GM18498 (cell line): ENCODE measurements around the gene NID1.
"Not testable (repeated sequence)": the region's sequence is repeated elsewhere in the genome, so short reads cannot be mapped to it uniquely, and the experiment has no call there.

ENCODE experiments used
- ATAC-seq: cut with Tn5 transposase; IDR thresholded peaks from one replicate; pipeline ENCODE4 v1.9.1; 2021; ENCODE audit warnings: mild to moderate bottlenecking, moderate library complexity; ENCODE audit not compliant: unreplicated experiment

NID1 gene

DNA sequence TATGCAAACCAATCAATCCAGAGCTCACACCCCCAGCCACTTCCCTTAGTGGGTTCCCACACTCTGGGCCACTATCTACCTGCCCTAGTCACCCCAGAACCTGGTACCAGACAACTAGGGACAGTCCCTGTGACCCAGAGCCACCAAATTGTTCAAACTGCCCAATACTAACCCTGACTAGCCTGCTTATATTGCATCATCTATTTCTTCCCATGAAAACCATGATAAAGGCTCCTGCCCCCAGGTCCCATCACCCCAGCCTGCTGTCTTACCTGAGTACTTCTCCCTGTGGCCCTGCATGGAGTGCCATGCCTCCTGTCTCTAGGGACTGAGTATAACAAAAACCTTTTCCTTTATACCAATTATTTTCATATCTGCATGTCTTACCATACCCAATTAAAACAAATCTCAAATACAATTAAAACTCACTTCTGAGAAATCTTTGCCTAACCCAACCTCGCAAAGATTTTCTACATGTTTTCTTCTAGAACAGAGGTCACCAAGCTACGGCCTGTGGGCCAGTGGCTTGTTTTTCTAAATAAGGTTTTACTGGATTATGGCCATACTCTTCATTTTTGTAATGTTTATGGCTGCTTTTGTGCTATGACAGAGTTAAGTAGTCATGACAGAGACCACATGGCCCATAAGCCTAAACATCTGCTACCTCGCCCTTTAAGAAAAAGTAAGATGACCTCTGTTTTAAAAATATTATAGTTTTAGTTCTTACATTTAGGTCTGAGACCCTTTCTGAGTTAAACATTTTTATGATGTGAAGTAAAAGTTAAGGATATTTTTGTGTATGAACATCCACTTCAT is 31.0 kb upstream of the NID1 start:
- no peak for ATAC-seq

DNA sequence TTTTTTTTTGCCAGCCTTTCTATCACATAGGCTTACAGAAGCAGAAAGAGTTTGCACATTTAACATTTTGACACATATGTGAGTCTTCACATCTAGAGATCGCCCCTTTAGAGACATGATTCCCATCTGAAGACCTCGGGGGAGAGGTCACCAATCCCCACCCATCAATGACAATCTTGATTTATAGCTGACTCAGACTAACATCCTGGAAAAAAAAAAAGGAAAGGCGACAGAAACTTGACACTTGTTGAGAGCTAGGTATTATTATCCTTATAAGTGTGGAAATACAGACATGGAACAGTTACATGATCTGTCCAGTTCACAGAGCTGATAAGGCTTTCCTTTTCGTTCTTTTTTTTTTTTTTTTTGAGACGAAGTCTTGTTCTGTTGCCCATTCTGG is 28.0 kb upstream of the NID1 start:
- ATAC-seq: no peak

DNA sequence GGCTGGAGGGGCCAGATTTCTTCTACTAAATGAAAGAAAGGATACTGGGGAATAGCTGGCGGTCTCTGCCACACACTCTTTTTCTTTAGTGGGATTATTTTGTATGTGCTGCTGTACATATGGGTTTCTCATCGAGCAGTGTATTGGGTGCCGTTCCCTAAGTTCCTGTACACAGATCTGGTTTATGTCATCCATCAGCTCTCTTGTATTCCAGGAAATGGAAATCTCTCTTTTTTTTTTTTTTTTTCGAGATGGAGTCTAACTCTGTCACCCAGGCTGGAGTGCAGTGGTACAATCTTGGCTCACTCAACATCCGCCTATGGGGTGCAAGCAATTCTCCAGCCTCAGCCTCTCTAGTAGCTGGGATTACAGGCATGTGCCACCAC is 27.0 kb upstream of the NID1 start:
- no peak for ATAC-seq

GRCh38 chr1:236090741-236091147 is 25.9 kb upstream of the NID1 start:
- ATAC-seq: no peak

DNA sequence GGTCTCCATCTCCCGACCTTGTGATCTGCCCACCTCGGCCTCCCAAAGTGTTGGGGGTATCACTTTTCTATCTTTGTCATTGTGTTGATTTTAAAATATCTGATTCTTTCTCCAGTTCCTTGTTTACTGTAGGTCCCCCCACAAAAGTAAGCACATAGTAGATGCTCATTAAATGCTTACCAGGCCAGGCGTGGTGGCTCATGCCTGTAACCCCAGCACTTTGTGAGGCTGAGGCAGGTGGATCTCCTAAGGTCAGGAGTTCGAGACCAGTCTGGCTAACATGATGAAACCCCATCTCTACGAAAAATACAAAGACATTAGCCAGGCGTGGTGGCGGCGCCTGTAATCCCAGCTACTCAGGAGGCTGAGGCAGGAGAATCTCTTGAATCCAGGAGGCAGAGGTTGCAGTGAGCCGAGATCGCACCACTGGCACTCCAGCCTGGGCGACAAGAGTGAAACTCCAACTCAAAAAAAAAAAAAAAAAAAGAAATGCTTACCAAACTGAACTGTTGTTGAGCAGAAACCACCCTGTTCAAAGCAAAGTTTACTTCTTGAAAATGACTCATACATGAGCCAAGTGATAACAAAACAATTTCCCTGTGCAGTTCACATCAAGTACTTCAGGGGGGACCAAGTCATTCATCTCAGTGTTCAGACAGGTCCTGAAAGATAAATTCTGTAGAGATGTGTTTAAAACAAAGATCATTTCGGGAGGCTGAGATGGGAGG is 24.3 kb upstream of the NID1 start:
- ATAC-seq: no peak

- ATAC-seq: no peak
Measured at GRCh38 chr1:236086537-236086936, 21.6 kb upstream of the NID1 start.

GRCh38 chr1:236085545-236086159 is 20.8 kb upstream of the NID1 start:
- ATAC-seq: no peak

GRCh38 chr1:236084386-236084730 is 19.5 kb upstream of the NID1 start:
- no peak for ATAC-seq

- no peak for ATAC-seq
Measured at GRCh38 chr1:236083650-236084385, 18.9 kb upstream of the NID1 start.

DNA sequence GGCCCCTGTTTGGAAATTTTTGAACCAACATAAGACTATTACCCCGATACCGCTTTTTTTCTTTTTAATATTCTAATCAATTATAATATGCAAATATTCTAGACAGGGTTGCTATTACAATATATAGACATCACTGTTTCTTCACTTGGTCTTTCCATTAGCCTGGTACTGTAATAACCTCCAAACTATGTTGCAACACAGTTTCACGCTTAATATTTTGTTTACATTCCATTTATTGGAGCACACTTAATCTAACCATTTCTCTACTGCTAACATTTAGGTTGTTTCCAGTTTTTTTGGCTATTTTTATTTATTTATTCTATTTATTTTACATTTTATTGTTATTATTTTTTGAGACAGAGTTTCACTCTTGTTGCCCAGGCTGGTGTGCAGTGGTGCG is 17.6 kb upstream of the NID1 start:
- ATAC-seq: no peak

GRCh38 chr1:236081546-236082227 is 16.8 kb upstream of the NID1 start:
- ATAC-seq: no peak

DNA sequence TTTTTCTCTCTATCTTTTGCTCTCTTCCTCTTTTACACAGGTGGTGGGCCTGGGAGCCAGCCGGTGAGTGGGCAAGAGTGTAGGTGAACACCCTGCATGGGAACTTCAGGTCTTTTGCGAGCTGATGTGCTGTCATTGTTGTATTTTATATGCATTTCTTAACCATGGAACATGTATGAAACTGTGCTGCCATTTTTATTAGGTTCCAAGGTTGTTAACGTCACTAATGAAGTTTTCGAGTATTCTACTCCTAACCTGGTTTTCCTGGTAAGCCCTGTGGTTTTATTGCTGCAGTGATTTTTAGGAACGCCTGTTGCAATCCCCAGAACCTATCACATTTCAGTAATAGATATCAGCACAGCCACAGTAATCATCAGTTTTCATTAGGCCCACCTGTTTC is 14.8 kb upstream of the NID1 start:
- ATAC-seq: no peak

GRCh38 chr1:236078993-236079392 is 14.1 kb upstream of the NID1 start:
- ATAC-seq: no peak

DNA sequence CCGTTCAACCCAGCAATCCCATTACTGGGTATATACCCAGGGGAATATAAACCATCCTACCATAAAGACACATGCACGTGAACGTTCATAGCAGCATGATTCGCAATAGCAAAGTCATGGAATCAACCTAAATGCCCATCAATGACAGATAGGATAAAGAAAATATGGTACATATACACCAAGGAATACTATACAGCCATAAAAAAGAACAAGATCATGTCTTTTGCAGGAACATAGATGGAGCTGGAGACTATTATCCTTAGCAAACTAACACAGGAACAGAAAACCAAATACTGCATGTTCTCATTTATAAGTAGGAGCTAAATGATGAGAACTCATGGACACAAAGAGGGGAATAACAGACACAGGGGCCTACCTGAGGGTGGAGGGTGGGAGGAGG is 13.2 kb upstream of the NID1 start:
- not testable (repeated sequence) for ATAC-seq

- ATAC-seq: no peak
Measured at GRCh38 chr1:236075848-236076247, 11.0 kb upstream of the NID1 start.

DNA sequence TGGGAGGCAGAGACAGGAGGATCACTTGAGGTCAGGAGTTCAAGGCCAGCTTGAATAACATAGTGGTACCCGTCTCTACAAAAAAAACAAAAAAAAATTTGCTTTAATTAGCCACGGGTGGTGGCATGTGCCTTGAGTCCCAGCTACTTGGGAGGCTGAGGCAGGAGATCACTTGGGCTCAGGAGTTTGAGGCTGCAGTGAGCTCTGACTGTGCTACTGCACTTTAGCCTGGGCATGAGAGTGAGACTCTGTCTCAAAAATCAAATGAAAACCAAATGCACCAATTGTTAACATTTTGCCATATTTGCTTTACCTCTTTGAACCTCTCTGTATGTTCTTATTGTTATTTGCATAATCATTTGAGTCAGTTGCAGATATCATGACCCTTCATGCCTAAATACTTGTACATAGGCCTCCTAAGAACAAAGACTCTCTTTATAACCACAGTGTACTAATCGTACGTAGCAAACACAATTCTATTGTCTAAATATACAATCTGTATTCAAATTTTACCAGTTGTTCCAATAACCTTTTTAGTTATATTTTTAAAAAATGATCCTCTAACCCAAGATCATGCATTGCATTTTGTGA is 8.5 kb upstream of the NID1 start:
- ATAC-seq: no peak

- no peak for ATAC-seq
Measured at GRCh38 chr1:236072001-236072400, 7.1 kb upstream of the NID1 start.

DNA sequence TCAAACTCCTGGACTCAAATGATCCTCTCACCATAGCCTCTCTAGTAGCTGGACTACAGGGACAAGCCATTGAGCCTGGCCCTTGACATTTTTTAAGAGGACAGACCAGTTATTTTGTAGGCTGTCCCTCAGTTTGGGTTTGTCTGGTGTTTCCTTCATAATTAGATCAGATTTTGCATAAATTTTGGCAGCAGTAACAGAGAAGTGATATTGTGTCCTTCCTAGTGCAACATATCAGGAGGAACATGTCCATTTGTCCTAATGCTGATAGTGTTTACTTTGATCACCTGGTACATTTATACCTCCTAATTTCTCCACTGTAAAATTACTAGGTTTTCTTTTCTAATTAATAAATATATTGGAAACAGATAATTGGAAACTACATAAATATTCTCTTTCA is 5.9 kb upstream of the NID1 start:
- no peak for ATAC-seq

DNA sequence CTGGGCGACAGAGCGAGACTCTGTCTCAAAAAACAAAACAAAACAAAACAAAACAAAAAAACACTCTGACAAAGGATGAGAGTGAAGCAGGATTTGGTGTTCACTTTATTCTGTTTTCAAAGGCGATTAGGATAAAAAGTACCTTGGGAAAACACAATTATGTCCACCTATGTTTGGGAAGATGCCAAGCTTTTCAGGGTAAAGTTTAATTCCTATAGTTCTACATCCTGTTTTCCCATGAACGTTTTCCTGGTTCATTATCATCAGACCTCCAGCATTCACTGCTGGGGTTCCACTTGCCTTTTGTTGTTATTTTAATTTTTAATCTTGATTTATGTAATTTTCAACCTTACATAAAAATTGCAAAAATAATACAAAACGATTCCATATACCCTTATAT is 4.9 kb upstream of the NID1 start:
- ATAC-seq: no peak

GRCh38 chr1:236067854-236068454 is 3.1 kb upstream of the NID1 start:
- no peak for ATAC-seq
